ENCODE data around the gene COL24A1.

DNA sequence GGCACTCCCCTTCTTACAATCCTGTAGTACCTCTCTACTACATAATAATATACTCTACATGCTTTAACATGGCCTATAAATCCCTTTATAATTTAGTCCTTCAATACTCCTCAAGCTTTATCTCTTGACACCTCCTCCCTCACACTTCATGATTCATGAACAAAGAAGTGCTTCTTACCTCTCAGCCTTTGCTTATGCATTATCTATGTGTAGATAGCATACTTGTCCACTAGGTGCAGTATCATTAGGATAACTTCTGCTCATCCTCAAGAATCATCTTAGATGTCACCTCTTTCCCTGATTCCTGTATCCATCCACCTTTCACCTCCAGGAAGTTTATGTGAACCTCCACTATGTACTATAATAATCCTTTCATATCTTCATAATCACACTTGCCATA is 74.4 kb downstream of the COL24A1 start:
- TF ChIP-seq, protein P1, sequence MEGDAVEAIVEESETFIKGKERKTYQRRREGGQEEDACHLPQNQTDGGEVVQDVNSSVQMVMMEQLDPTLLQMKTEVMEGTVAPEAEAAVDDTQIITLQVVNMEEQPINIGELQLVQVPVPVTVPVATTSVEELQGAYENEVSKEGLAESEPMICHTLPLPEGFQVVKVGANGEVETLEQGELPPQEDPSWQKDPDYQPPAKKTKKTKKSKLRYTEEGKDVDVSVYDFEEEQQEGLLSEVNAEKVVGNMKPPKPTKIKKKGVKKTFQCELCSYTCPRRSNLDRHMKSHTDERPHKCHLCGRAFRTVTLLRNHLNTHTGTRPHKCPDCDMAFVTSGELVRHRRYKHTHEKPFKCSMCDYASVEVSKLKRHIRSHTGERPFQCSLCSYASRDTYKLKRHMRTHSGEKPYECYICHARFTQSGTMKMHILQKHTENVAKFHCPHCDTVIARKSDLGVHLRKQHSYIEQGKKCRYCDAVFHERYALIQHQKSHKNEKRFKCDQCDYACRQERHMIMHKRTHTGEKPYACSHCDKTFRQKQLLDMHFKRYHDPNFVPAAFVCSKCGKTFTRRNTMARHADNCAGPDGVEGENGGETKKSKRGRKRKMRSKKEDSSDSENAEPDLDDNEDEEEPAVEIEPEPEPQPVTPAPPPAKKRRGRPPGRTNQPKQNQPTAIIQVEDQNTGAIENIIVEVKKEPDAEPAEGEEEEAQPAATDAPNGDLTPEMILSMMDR (conservative IDR thresholded peaks at IDR 0.05; ENCODE audit: low read depth, low read length): peak; percentile 40; the same call in 1 of the 2 replicates
- no peak for TF ChIP-seq EZH2 (IDR thresholded peaks at IDR 0.05; ENCODE audit: borderline replicate concordance, low read depth, low read length, poor library complexity, severe bottlenecking)

All from A673 (cell line).